HG03103 (cell line): ENCODE results near the gene ADGRG3.

ENCODE experiments used
- ATAC-seq: cut with Tn5 transposase; IDR thresholded peaks from one replicate; pipeline ENCODE4 v1.9.1; 2021; ENCODE audit warnings: low read depth; ENCODE audit not compliant: unreplicated experiment

Gene ADGRG3

GRCh38 chr16:57679016-57679415 lies 10.9 kb downstream of the ADGRG3 start:
- ATAC-seq: no peak

- ATAC-seq: no peak
Measured at GRCh38 chr16:57679767-57680482, 11.8 kb downstream of the ADGRG3 start.

- no peak for ATAC-seq
Measured at GRCh38 chr16:57680842-57681375, 12.8 kb downstream of the ADGRG3 start.

GRCh38 chr16:57681950-57682728 lies 14.0 kb downstream of the ADGRG3 start:
- ATAC-seq: no peak

- ATAC-seq: no peak
Measured at GRCh38 chr16:57682809-57683635, 14.9 kb downstream of the ADGRG3 start.

- no peak for ATAC-seq
Measured at GRCh38 chr16:57683636-57684545, 15.8 kb downstream of the ADGRG3 start.

- no peak for ATAC-seq
Measured at GRCh38 chr16:57684626-57685358, 16.7 kb downstream of the ADGRG3 start.

- ATAC-seq: no peak
Measured at GRCh38 chr16:57685633-57686032, 17.5 kb downstream of the ADGRG3 start.

- ATAC-seq: no peak
Measured at GRCh38 chr16:57686577-57686976, 18.5 kb downstream of the ADGRG3 start.

GRCh38 chr16:57687363-57687929 lies 19.3 kb downstream of the ADGRG3 start:
- ATAC-seq: no peak

GRCh38 chr16:57688487-57688986 lies 20.4 kb downstream of the ADGRG3 start:
- no peak for ATAC-seq

GRCh38 chr16:57688987-57689761 lies 21.1 kb downstream of the ADGRG3 start:
- peak; percentile 14 for ATAC-seq

- peak; percentile 65 for ATAC-seq
Measured at GRCh38 chr16:57689762-57690558, 21.9 kb downstream of the ADGRG3 start.

GRCh38 chr16:57690782-57691471 lies 22.8 kb downstream of the ADGRG3 start:
- no peak for ATAC-seq

GRCh38 chr16:57692636-57693035 lies 24.5 kb downstream of the ADGRG3 start:
- no peak for ATAC-seq

GRCh38 chr16:57693550-57693949 lies 25.4 kb downstream of the ADGRG3 start:
- no peak for ATAC-seq
